Naive thymus-derived CD4-positive, alpha-beta T cell (primary cell): ENCODE data around the gene PPCDC. TPM values are rescaled to one million over a fixed set of nuclear protein-coding genes. Genes with fewer than 3 reads are reported as not detected.
"Not testable (repeated sequence)": the region's sequence is repeated elsewhere in the genome, so short reads cannot be mapped to it uniquely, and the experiment has no call there.

ENCODE experiments used
- ATAC-seq: fragments of 150-1000 bp; cut with Tn5 transposase; 2 replicates; pipeline ENCODE4 v1.10.0; 2021; ENCODE audit warnings: mild to moderate bottlenecking, moderate library complexity
- CTCF ChIA-PET: fragments of 350-600 bp; sonication (Branson Sonifier 250); formaldehyde crosslinking; loops from one replicate; lab custom pipeline; 2021; ENCODE audit warnings: antibody characterized with exemption; lab: Charles Lee
- POLR2A ChIA-PET: fragments of 350-600 bp; sonication (Branson Sonifier 250); formaldehyde crosslinking; loops from one replicate; lab custom pipeline; 2021; ENCODE audit warnings: antibody characterized with exemption, inconsistent platforms; lab: Charles Lee
- DNase-seq, 9 donors: peaks; one replicate each; pipeline versions ENCODE4 v3.0.0 to v3.0.0-alpha.2; 2020 to 2022; ENCODE audit warnings: mixed read lengths in 1 of 9
- H3K27ac ChIP-seq: one replicate; pipeline ENCODE4 v1.7.0; 2013; ENCODE audit warnings: mild to moderate bottlenecking, low read depth, low read length, moderate library complexity
- H3K27me3 ChIP-seq, 2 donors: one replicate each; pipeline ENCODE4 v1.7.0; 2013; ENCODE audit warnings: low read length in 2 of 2, mild to moderate bottlenecking in 2 of 2, moderate library complexity in 2 of 2; ENCODE audit not compliant: control insufficient read depth in 2 of 2, insufficient read depth in 2 of 2
- H3K36me3 ChIP-seq, 3 experiments: 1 replicate in 2 of 3; 2 replicates in 1 of 3; pipeline ENCODE4 v1.7.0; 2013; ENCODE audit warnings: low read length in 3 of 3, mild to moderate bottlenecking in 3 of 3, moderate library complexity in 1 of 3; ENCODE audit not compliant: insufficient read depth in 3 of 3, control insufficient read depth in 2 of 3
- H3K4me1 ChIP-seq, 2 donors: one replicate each; pipeline ENCODE4 v1.7.0; 2013; ENCODE audit warnings: low read length in 2 of 2, mild to moderate bottlenecking in 2 of 2, moderate library complexity in 1 of 2; ENCODE audit not compliant: control insufficient read depth in 2 of 2, insufficient read depth in 2 of 2
- H3K4me3 ChIP-seq: 2 replicates; pipeline ENCODE4 v1.7.0; 2013; ENCODE audit warnings: mild to moderate bottlenecking, low read length
- H3K9me3 ChIP-seq, 3 experiments: 1 replicate in 2 of 3; 2 replicates in 1 of 3; pipeline ENCODE4 v1.7.0; 2013; ENCODE audit warnings: low read length in 3 of 3; ENCODE audit not compliant: control insufficient read depth in 2 of 3
- H3K27ac Mint-ChIP-seq, 9 donors: one replicate each; pipeline ENCODE4 v1.8.0; 2020 to 2022; ENCODE audit warnings: mixed read lengths in 9 of 9, mild to moderate bottlenecking in 8 of 9, moderate library complexity in 5 of 9, inconsistent platforms in 2 of 9
- H3K27me3 Mint-ChIP-seq, 5 donors: one replicate each; pipeline ENCODE4 v1.8.0; 2021 to 2022; ENCODE audit warnings: mixed read lengths in 5 of 5, mild to moderate bottlenecking in 1 of 5
- H3K36me3 Mint-ChIP-seq, 5 donors: one replicate each; pipeline ENCODE4 v1.8.0; 2020 to 2022; ENCODE audit warnings: mixed read lengths in 5 of 5, mild to moderate bottlenecking in 3 of 5, inconsistent platforms in 1 of 5
- H3K4me1 Mint-ChIP-seq, 7 donors: one replicate each; pipeline ENCODE4 v1.8.0; 2020 to 2022; ENCODE audit warnings: mixed read lengths in 7 of 7, mild to moderate bottlenecking in 3 of 7, inconsistent platforms in 1 of 7
- H3K4me3 Mint-ChIP-seq, 10 donors: one replicate each; pipeline ENCODE4 v1.8.0; 2020 to 2022; ENCODE audit warnings: mild to moderate bottlenecking in 10 of 10, mixed read lengths in 10 of 10, moderate library complexity in 6 of 10, inconsistent platforms in 2 of 10
- H3K9me3 Mint-ChIP-seq, 11 donors: one replicate each; pipeline ENCODE4 v1.8.0; 2020 to 2022; ENCODE audit warnings: mixed read lengths in 11 of 11, mild to moderate bottlenecking in 4 of 11, inconsistent platforms in 1 of 11, moderate library complexity in 1 of 11
- intact Hi-C, 2 donors: fragments of 100-400 bp; cut with micrococcal nuclease; formaldehyde crosslinking; loops; one replicate each; pipeline ENCODE4 v1.15.1; 2023
- polyA plus RNA-seq, 2 donors: library from polyadenylated mRNA; unstranded; fragments of 300-500 nt; fragmentation: Illumina TruSeq; gene quantifications; one replicate each; pipeline ENCODE4 v1.2.3, GENCODE V29; 2021
- total RNA-seq, 6 experiments: library from RNA in 5 of 6; stranded (reverse) in 5 of 6; gene quantifications; 1 replicate in 5 of 6; 2 replicates in 1 of 6; pipeline ENCODE4 v1.2.3 and lab custom pipeline; 2021 to 2026

The PPCDC gene
- total and polyA plus RNA-seq, 7 experiments from 2014 or later = 11.7 to 31.3 (median 14.5) TPM

- POLR2A ChIA-PET = no interaction called here
- no peak overlapping the region for H3K27ac ChIP-seq
- Mint-ChIP-seq H3K4me3 (peak overlapping the region in 1 of 10 donors; percentile 70), H3K36me3 (peaks cover 0 to 66% (median 6%) of the 10 kb centered on the region in 5 donors), H3K4me1 (peaks cover 19 to 92% (median 26%) of the 10 kb centered on the region in 7 donors), H3K9me3 (peaks cover 0 to 22% (median 3%) of the 10 kb centered on the region in 11 donors), H3K27me3 (peaks cover 0 to 13% (median 7%) of the 10 kb centered on the region in 5 donors), H3K27ac (peak overlapping the region in 2 of 9 donors; percentile 39 to 97)
- CTCF ChIA-PET = no interaction called here
- H3K27me3 ChIP-seq = peaks cover 0 to 3% of the 10 kb centered on the region in 2 donors
- DNase-seq (no peak), ATAC-seq (no peak)
- no peaks in the 10 kb centered on the region for H3K36me3 ChIP-seq
- H3K4me3 ChIP-seq = no peak overlapping the region
- no peaks in the 10 kb centered on the region for H3K9me3 ChIP-seq
- H3K4me1 ChIP-seq = peaks cover 12 to 24% of the 10 kb centered on the region in 2 donors
- intact Hi-C loops = no loop called here
Observed at GRCh38 chr15:75068748-75069147, 45.4 kb downstream of the PPCDC start.

- intact Hi-C loops = no loop called here
- peaks cover 0 to 61% (median 6%) of the 10 kb centered on the region in 5 donors for H3K36me3 Mint-ChIP-seq
- H3K9me3 Mint-ChIP-seq = peaks cover 0 to 16% (median 3%) of the 10 kb centered on the region in 11 donors
- Histone ChIP-seq H3K4me1 (peaks cover 12 to 24% of the 10 kb centered on the region in 2 donors), H3K27ac (no peak overlapping the region), H3K27me3 (peaks cover 0 to 3% of the 10 kb centered on the region in 2 donors), H3K9me3 (no peaks in the 10 kb centered on the region), H3K4me3 (no peak overlapping the region), H3K36me3 (no peaks in the 10 kb centered on the region)
- ChIA-PET CTCF (no interaction called here), POLR2A (no interaction called here)
- H3K27me3 Mint-ChIP-seq = peaks cover 0 to 13% (median 7%) of the 10 kb centered on the region in 5 donors
- H3K4me1 Mint-ChIP-seq = peaks cover 19 to 86% (median 26%) of the 10 kb centered on the region in 7 donors
- peak overlapping the region in 1 of 10 donors; percentile 70 for H3K4me3 Mint-ChIP-seq
- peak overlapping the region in 3 of 9 donors; percentile 33 to 97 (median 67) for H3K27ac Mint-ChIP-seq
- DNase-seq (no peak), ATAC-seq (peak; percentile 84)
Observed at GRCh38 chr15:75069301-75069925, 46.0 kb downstream of the PPCDC start.

DNA sequence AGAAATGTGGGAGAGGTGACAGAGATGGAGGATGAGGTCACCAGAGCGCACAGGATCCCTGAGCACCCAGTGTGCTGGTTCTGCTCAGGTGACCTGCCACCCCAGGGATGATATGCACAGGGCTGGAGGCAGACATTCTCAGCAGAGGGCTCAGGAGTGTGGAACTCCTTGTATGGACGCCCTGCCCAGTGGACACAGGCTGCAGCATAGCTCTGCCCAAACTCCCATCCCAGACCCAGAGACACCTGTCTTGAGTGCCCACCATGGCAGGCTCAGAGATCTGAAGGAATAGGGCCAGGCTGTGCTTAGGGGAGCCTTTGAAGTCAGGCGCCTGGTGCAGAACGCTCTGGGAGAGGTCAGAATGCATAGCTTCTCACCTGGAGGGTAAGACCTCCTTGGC is 47.3 kb downstream of the PPCDC start:
- intact Hi-C loops = no loop called here
- POLR2A ChIA-PET = no interaction called here
- Mint-ChIP-seq H3K4me3 (no peak overlapping the region), H3K9me3 (peaks cover 4 to 21% (median 6%) of the 10 kb centered on the region in 11 donors), H3K27ac (peak overlapping the region in 1 of 9 donors; percentile 34), H3K36me3 (peaks cover 4 to 60% (median 10%) of the 10 kb centered on the region in 5 donors), H3K4me1 (peaks cover 13 to 74% (median 20%) of the 10 kb centered on the region in 7 donors), H3K27me3 (peaks cover 0 to 13% (median 11%) of the 10 kb centered on the region in 5 donors)
- CTCF ChIA-PET = interaction anchor here (0.6 kb wide), 1 partner anchor 833 kb away, joined by 6 read pairs; no protein-coding TSS in a partner anchor
- Histone ChIP-seq H3K27ac (no peak overlapping the region), H3K27me3 (peaks cover 0 to 3% of the 10 kb centered on the region in 2 donors), H3K9me3 (peaks cover 0 to under 1% (median 0%) of the 10 kb centered on the region in 3 experiments), H3K36me3 (no peaks in the 10 kb centered on the region), H3K4me1 (peaks cover 12 to 17% of the 10 kb centered on the region in 2 donors), H3K4me3 (no peak overlapping the region)
- ATAC-seq = no peak
- DNase-seq = no peak

DNA sequence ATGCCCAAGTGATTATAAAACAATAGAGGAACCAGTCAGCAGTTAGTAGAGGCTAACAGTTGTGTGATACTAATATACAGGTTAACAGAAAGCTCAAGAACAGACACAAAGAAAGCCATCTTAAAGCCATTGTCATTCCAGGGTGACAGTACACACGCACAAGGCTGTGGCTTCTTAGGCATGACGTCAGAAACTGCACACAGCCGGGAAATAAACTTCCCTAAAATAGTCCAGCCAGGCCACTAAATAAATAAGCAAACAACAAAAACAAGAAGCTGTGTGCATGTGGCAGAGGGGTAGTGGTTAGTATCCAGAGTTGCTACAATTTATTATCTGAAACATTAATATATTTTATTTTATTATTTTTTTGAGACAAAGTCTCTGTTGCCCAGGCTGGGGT is 49.8 kb downstream of the PPCDC start:
- no peaks in the 10 kb centered on the region for H3K36me3 ChIP-seq
- intact Hi-C loops = no loop called here
- Mint-ChIP-seq H3K9me3 (peaks cover 4 to 26% (median 11%) of the 10 kb centered on the region in 11 donors), H3K36me3 (peaks cover 5 to 53% (median 13%) of the 10 kb centered on the region in 5 donors), H3K27ac (peak overlapping the region in 1 of 9 donors; percentile 33), H3K27me3 (peaks cover 0 to 15% (median 13%) of the 10 kb centered on the region in 5 donors), H3K4me1 (peaks cover 0 to 61% (median 0%) of the 10 kb centered on the region in 7 donors), H3K4me3 (peak overlapping the region in 1 of 10 donors; percentile 23)
- peaks cover 0 to 3% of the 10 kb centered on the region in 2 donors for H3K27me3 ChIP-seq
- DNase-seq = no peak
- peak; percentile 69 for ATAC-seq
- peaks cover 0 to 8% (median 0%) of the 10 kb centered on the region in 3 experiments for H3K9me3 ChIP-seq
- POLR2A ChIA-PET = no interaction called here
- H3K4me3 ChIP-seq = no peak overlapping the region
- H3K4me1 ChIP-seq = no peaks in the 10 kb centered on the region
- CTCF ChIA-PET = interaction anchor here (0.8 kb wide), 1 partner anchor 12 kb away, joined by 4 read pairs; no protein-coding TSS in a partner anchor
- H3K27ac ChIP-seq = no peak overlapping the region

- no peaks in the 10 kb centered on the region for H3K4me1 ChIP-seq
- no peak overlapping the region for H3K27ac ChIP-seq
- Mint-ChIP-seq H3K36me3 (peaks cover 5 to 41% (median 13%) of the 10 kb centered on the region in 5 donors), H3K4me3 (no peak overlapping the region), H3K4me1 (peaks cover 0 to 46% (median 0%) of the 10 kb centered on the region in 7 donors), H3K27ac (no peak overlapping the region), H3K9me3 (peaks cover 4 to 38% (median 12%) of the 10 kb centered on the region in 11 donors), H3K27me3 (peaks cover 5 to 19% (median 12%) of the 10 kb centered on the region in 5 donors)
- intact Hi-C loops = no loop called here
- no peaks in the 10 kb centered on the region for H3K36me3 ChIP-seq
- POLR2A ChIA-PET = no interaction called here
- CTCF ChIA-PET = no interaction called here
- DNase-seq (no peak), ATAC-seq (no peak)
- peaks cover 0 to 8% (median 0%) of the 10 kb centered on the region in 3 experiments for H3K9me3 ChIP-seq
- H3K4me3 ChIP-seq = no peak overlapping the region
- H3K27me3 ChIP-seq = peaks cover 0 to 3% of the 10 kb centered on the region in 2 donors
Observed at GRCh38 chr15:75076277-75076676, 52.9 kb downstream of the PPCDC start.

GRCh38 chr15:75077551-75077961 is 54.2 kb downstream of the PPCDC start:
- POLR2A ChIA-PET, H3K4me1 ChIP-seq, H3K4me3 ChIP-seq, H3K9me3 ChIP-seq, H3K27me3 ChIP-seq, H3K27ac ChIP-seq, intact Hi-C loops, CTCF ChIA-PET, H3K4me3 Mint-ChIP-seq, H3K36me3 ChIP-seq: not testable (repeated sequence)
- Mint-ChIP-seq H3K36me3 (peaks cover 5 to 35% (median 7%) of the 10 kb centered on the region in 5 donors), H3K27me3 (peaks cover 0 to 29% (median 6%) of the 10 kb centered on the region in 5 donors), H3K4me1 (peaks cover 0 to 35% (median 0%) of the 10 kb centered on the region in 7 donors), H3K9me3 (peaks cover 4 to 38% (median 12%) of the 10 kb centered on the region in 11 donors), H3K27ac (peak overlapping the region in 1 of 9 donors; percentile 43)
- ATAC-seq = peak; percentile 86
- DNase-seq = peak in 1 of 9 donors; percentile 38
